ENCODE results near the gene EFCC1.

- no peak for TF ChIP-seq CTCF (IDR thresholded peaks at IDR 0.05; ENCODE audit: low read depth, low read length, poor library complexity, severe bottlenecking)
- no peak for TF ChIP-seq EZH2phosphoT487 (IDR thresholded peaks at IDR 0.05; ENCODE audit: borderline replicate concordance, low read length)
Observed at GRCh38 chr3:129001101-129001805, at the start of gene EFCC1.
